ENCODE data around the gene CCN6.

DNA sequence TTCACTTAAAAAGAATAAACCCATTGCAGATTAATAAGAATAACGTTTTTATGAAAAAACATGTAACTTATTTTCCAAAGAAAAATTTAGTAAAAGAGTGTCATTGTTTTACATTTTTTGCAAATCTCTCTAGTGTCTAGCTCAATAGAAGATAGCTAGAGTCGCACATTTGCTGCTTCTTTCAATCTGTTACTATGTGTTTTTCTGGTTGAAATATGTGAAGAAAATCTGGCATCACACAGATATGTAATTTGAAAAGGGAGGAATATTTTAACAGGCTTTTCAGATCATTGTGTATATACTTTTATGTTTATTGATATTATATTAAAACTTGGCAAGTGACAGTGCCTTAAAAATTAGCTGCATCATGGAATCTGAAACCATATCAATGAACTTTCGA lies 9.1 kb downstream of the CCN6 start:
- no peak for TF ChIP-seq CTCF (IDR thresholded peaks at IDR 0.05)
- TF ChIP-seq POLR2A (IDR thresholded peaks at IDR 0.05), result no peak
